Thymus (tissue), 11 donors: ENCODE results near the gene APOM. TPM values are rescaled to one million over a fixed set of nuclear protein-coding genes. Genes with fewer than 3 reads are reported as not detected.

Experiments used
- DNase-seq, 9 donors: peaks; one replicate each; pipeline ENCODE4 v3.0.0-alpha.2; 2013; ENCODE audit warnings: low spot score in 9 of 9, low read depth in 6 of 9, missing footprints in 1 of 9
- H3K27ac ChIP-seq, 2 donors: one replicate each; pipeline ENCODE4 v1.5.1; 2013; ENCODE audit warnings: control low read depth in 1 of 2, low read depth in 1 of 2, low read length in 1 of 2, mild to moderate bottlenecking in 1 of 2, moderate library complexity in 1 of 2
- H3K27me3 ChIP-seq, 2 donors: one replicate each; pipeline ENCODE4 v1.5.1; 2013; ENCODE audit warnings: low read length in 1 of 2; ENCODE audit not compliant: control insufficient read depth in 2 of 2, insufficient read depth in 1 of 2
- H3K36me3 ChIP-seq, 2 donors: one replicate each; pipeline ENCODE4 v1.5.1; 2013; ENCODE audit warnings: low read length in 1 of 2, mild to moderate bottlenecking in 1 of 2, moderate library complexity in 1 of 2; ENCODE audit not compliant: control insufficient read depth in 2 of 2, insufficient read depth in 2 of 2
- H3K4me1 ChIP-seq, 2 donors: one replicate each; pipeline ENCODE4 v1.5.1; 2013; ENCODE audit warnings: low read length in 2 of 2; ENCODE audit not compliant: control insufficient read depth in 2 of 2, insufficient read depth in 2 of 2
- H3K4me3 ChIP-seq, 2 donors: one replicate each; pipeline ENCODE4 v1.5.1; 2013; ENCODE audit warnings: low read length in 2 of 2, control low read depth in 1 of 2, mild to moderate bottlenecking in 1 of 2
- H3K9me3 ChIP-seq, 2 donors: one replicate each; pipeline ENCODE4 v1.5.1; 2013; ENCODE audit warnings: low read length in 1 of 2, mild to moderate bottlenecking in 1 of 2; ENCODE audit not compliant: control insufficient read depth in 2 of 2, insufficient read depth in 1 of 2
- WGBS: extraction: QIAGEN DNeasy Blood & Tissue Kit; methylation state at CpG from one replicate; pipeline ENCODE4 v1.1.7; 2013; 5-methylcytosine and 5-hydroxymethylcytosine counted together
- polyA plus RNA-seq: library from polyadenylated mRNA; stranded (reverse); fragments of 200-250 nt; gene quantifications from one replicate; pipeline ENCODE4 v1.2.3, GENCODE V29; 2013
- total RNA-seq: library from RNA; stranded (reverse); fragments of 120-200 nt; gene quantifications from one replicate; pipeline ENCODE4 v1.2.4, GENCODE V29; 2013
- donor health status: healthy.

Gene APOM
- total and polyA plus RNA-seq, 2 donors: 6.1 to 9.1 TPM

DNA sequence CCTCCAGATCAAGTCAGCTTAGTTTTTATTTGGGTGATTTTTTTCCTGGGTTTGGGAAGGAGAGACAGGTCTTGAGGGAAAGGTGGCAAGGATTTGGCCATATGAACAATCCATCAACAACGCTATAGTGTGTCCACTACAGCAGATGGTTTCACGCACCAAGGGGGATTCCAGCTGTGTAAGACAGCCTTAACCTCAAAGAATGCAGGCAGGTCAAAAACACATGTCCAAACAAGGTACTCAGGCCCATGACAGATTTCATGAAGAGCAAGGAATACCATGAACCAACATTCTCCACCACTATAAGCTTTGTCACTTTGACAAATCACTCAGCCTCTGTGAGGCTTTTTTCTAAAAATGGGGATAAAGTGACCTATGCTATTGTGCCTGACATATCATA is 38.7 kb upstream of the APOM start:
- WGBS: 94% methylated on average over 2 of the region's 2 CpGs
- Histone ChIP-seq H3K27me3 (no peaks in the 10 kb centered on the region), H3K4me3 (peak overlapping the region in 1 of 2 donors; percentile 71), H3K27ac (peak overlapping the region in 1 of 2 donors; percentile 85), H3K36me3 (peaks cover 0 to 6% of the 10 kb centered on the region in 2 donors), H3K4me1 (peaks cover 29 to 55% of the 10 kb centered on the region in 2 donors), H3K9me3 (peaks cover 0 to 8% of the 10 kb centered on the region in 2 donors)
- DNase-seq: peak in 1 of 9 donors; percentile 32

DNA sequence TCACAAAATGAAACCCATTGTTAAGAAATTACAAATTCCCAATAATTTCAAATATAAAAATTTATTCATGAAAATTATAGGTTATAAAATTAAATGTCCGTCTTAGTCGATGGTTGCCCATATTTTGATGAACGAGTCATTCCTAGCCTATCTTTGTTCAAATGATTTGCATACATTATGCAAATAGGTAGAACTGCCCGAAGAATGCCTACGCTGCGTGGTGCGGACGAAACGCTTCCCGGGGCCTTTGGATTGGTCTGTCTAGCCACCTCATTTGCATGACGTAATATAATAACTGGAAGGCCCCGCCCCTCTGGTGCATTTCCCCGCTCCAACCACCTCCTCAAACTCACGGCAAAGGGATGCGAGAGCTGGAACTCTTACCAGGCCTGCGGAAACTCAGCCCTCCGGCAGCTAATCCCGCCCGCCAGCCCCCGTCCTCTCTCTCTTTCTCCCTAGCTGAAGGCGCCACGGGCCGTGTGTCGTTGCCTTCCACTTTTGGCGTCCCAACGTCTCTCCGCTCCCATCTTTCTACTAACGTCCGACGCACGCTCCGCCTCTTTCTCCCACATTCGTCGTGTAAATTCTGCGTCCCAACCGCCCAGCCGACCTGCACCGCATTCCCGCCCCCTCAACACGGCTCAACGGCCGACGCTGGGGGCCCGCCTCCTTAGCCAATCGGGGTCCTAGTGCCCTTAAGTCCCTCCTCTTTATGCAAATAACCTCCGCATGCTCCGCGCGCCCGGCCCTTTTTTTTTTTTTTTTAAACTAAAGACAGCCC is 35.7 kb upstream of the APOM start:
- under 1% methylated on average over 50 of the region's 50 CpGs for WGBS
- Histone ChIP-seq H3K4me3 (peak overlapping the region; percentile 87 to 100), H3K27ac (peak overlapping the region; percentile 99 to 100), H3K9me3 (peaks cover 0 to 8% of the 10 kb centered on the region in 2 donors), H3K27me3 (no peaks in the 10 kb centered on the region), H3K4me1 (peaks cover 26 to 51% of the 10 kb centered on the region in 2 donors), H3K36me3 (peaks cover 20 to 34% of the 10 kb centered on the region in 2 donors)
- peak; percentile 91 to 99 (median 97) for DNase-seq

DNA sequence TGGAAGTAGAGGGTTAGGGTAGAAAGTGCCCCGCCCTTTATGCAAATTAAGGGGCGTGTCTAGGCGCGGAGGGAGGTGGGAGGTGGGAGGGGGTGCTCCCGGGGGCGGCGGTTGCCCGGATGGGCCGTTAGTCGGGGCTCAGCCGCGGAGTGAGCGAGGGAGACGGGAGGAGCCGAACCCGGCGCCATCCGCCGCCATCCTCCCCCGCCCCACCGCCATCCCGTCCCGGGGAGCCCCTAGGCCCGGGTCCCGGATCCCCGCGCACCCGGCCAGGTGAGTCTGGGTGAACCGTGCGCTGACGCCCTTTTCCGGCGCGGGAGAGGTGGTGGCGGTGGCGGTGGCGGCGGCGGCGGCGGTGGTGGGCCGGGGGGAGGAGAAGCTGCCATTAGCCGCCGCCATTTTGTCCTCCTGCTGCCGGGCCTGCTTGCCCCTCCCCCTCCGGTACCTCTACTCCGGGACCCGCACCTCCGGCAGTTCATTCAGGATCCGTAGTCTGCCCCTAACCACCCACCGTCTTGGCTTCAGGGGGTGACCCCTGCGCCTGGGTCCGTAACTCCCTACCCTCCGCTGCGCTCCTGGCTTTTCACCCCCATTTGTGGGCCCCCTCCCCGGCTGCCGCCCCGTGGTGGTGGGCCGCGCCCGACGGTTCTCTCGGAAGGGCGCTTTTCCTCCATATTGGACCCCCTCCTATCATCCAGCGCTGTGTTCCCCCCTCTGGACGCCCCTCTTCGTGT is 34.9 kb upstream of the APOM start, which contains the start of gene PRRC2A:
Gene PRRC2A (plus strand): TSS at position 130 of the 734 bp plus-strand sequence. CDS start 2,075 bp downstream, outside the sequence.
- under 1% methylated on average over 67 of the region's 67 CpGs for WGBS
- Histone ChIP-seq H3K9me3 (peaks cover 0 to 10% of the 10 kb centered on the region in 2 donors), H3K27ac (peak within 1 kb of the TSS; percentile 99 to 100), H3K27me3 (no peaks in the 10 kb centered on the region), H3K36me3 (peaks cover 28 to 42% of the 10 kb centered on the region in 2 donors), H3K4me3 (peak within 1 kb of the TSS; percentile 87 to 100), H3K4me1 (peaks cover 19 to 44% of the 10 kb centered on the region in 2 donors)
- DNase-seq: peak in 3 of 9 donors; percentile 50 to 74 (median 73)

DNA sequence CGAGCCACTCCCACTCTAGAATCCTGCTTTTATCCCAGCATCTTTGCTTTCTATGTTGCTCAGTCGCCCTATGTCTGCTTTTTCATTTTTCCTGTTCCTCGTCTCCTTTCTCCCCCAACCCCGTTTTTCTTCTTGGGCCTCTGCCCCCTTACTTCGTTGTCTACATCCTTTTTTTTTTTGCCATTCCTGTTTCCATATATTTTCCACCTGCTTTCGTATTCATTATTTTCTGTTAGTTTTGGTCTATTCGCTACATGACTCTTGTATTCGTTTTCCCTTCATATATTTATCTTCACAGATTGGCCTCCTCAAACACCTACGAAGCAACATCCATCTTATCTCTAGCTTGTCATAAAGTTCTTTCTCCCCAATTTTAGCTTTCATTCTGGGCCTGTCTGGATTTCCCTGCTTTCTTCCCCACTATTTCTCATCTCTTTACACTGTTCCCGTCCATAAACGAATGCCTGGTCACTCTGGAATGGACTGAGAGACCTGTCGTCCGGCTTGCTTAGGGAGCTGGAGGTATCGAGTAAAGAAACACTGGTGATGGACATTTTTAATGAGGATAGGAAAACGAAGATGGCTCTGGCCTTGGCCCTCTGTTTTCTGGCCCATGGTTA is 34.3 kb upstream of the APOM start:
- Histone ChIP-seq H3K9me3 (peaks cover 0 to 10% of the 10 kb centered on the region in 2 donors), H3K27me3 (no peaks in the 10 kb centered on the region), H3K36me3 (peaks cover 35 to 49% of the 10 kb centered on the region in 2 donors), H3K4me1 (peaks cover 14 to 40% of the 10 kb centered on the region in 2 donors), H3K4me3 (peak overlapping the region; percentile 87 to 100), H3K27ac (peak overlapping the region; percentile 96 to 99)
- no peak for DNase-seq
- WGBS: 36% methylated on average over 15 of the region's 15 CpGs

DNA sequence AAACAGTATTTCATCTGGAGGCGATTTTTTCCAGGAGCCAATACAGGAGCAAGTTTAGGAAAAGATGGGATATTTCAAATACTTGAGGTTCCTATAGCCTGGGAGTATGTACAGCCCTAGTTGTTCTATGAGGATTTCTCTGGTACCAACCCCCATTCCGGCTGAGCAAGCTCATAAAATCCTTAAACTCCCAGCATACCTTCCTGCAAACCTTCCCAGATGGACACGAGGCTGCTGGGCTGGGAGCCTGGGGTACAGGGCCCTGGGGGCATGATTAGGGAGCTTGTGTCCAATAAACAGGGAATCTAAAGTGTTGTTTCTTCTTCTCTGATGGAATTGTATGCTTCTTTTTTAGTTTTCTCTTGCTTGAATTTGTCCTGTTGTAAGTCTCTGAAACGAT is 33.7 kb upstream of the APOM start:
- Histone ChIP-seq H3K27ac (peak overlapping the region in 1 of 2 donors; percentile 99), H3K9me3 (peaks cover 0 to 10% of the 10 kb centered on the region in 2 donors), H3K4me1 (peaks cover 10 to 35% of the 10 kb centered on the region in 2 donors), H3K27me3 (no peaks in the 10 kb centered on the region), H3K36me3 (peaks cover 40 to 51% of the 10 kb centered on the region in 2 donors), H3K4me3 (peak overlapping the region; percentile 87 to 100)
- WGBS: 72% methylated on average over 4 of the region's 4 CpGs
- no peak for DNase-seq

DNA sequence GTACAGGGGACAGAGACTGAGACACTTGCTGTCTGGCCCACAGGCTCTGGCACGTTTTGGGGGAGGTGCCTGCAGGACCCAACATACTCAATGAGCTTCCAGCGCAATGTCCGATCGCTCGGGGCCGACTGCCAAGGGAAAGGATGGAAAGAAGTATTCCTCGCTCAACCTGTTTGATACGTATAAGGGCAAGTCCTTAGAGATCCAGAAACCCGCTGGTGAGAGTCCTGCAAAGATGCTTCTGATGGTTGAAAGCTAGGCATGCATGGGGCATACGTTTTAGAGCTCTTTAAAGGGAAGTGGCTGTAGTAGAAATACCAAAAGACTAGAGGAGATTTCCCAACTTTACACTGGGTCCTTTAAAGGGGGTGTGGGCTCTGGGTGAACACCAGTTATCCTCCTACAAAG is 33.0 kb upstream of the APOM start:
- 90% methylated on average over 10 of the region's 10 CpGs for WGBS
- peaks cover 47 to 58% of the 10 kb centered on the region in 2 donors for H3K36me3 ChIP-seq
- H3K4me1 ChIP-seq: peaks cover 10 to 28% of the 10 kb centered on the region in 2 donors
- no peak overlapping the region for H3K4me3 ChIP-seq
- H3K27me3 ChIP-seq: no peaks in the 10 kb centered on the region
- no peak for DNase-seq
- H3K27ac ChIP-seq: no peak overlapping the region
- peaks cover 0 to 10% of the 10 kb centered on the region in 2 donors for H3K9me3 ChIP-seq

DNA sequence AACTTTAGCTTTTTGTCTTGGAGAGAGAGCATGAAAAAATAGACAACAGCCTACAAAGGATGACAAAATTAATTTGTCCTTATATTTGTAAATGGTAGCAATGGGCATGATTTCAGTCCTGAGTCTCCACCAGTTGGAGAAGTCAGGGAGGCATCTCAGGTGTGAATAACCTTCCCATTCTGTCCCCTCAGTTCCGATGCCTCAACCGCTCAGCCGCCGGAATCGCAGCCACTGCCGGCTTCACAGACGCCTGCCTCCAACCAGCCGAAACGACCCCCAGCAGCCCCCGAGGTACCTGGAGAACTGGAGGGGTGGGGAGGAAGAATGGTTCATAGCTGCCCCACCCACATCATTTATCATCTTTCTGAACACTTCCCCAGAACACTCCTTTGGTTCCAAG is 31.6 kb upstream of the APOM start:
- peaks cover 0 to 10% of the 10 kb centered on the region in 2 donors for H3K9me3 ChIP-seq
- H3K27ac ChIP-seq: no peak overlapping the region
- no peak for DNase-seq
- no peaks in the 10 kb centered on the region for H3K27me3 ChIP-seq
- peaks cover 10 to 23% of the 10 kb centered on the region in 2 donors for H3K4me1 ChIP-seq
- H3K36me3 ChIP-seq: peaks cover 61 to 72% of the 10 kb centered on the region in 2 donors
- H3K4me3 ChIP-seq: no peak overlapping the region
- WGBS: 96% methylated on average over 10 of the region's 10 CpGs

DNA sequence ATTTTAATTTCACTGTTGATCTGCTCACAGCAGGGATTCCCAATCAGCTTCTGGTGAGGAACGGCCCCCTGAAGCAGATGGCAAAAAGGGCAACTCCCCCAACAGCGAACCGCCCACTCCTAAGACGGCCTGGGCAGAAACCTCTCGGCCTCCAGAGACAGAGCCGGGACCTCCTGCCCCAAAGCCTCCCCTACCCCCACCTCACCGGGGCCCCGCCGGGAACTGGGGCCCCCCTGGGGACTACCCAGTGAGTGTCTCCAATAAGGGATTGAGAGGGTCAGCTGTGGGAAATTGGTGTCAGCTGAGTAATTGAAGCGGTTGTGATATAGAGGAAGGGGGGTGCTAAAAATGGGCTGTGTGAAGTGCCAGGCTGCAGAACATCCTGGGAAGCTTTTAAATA is 28.7 kb upstream of the APOM start:
- peaks cover 90 to 99% of the 10 kb centered on the region in 2 donors for H3K36me3 ChIP-seq
- no peaks in the 10 kb centered on the region for H3K27me3 ChIP-seq
- DNase-seq: no peak
- 98% methylated on average over 10 of the region's 10 CpGs for WGBS
- H3K4me3 ChIP-seq: no peak overlapping the region
- H3K27ac ChIP-seq: no peak overlapping the region
- peaks cover 2 to 14% of the 10 kb centered on the region in 2 donors for H3K4me1 ChIP-seq
- peaks cover 0 to 3% of the 10 kb centered on the region in 2 donors for H3K9me3 ChIP-seq
